ENCODE results near the gene NDUFC2. TPM values are rescaled to one million over a fixed set of nuclear protein-coding genes. Genes with fewer than 3 reads are reported as not detected.
"Not testable (repeated sequence)": the region's sequence is repeated elsewhere in the genome, so short reads cannot be mapped to it uniquely, and the experiment has no call there.

NDUFC2 gene
- total and polyA plus RNA-seq, 2 donors: 67.9 to 193 TPM

DNA sequence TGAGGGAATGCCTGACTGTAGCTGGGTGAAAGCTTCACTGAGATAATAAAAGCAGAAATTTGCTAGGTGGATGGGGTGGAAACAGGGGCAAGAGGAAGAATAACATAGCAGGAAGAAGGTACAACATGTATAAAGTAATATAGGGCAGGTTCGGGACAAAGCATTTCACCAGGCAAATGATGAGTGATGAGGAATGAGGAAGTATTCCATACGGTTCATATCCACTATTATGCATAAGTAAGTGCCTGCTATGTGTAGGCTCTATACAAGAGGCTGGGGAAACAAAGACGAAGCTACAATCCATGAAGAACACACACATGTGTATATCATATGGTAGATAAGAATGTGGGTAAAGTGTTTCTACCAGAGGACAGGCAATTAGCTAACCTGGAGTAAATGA lies 7.9 kb downstream of the NDUFC2 start:
- Histone ChIP-seq H3K36me3 (ENCODE audit: insufficient read depth) (peaks cover 7% of the 10 kb centered on the region), H3K27ac (ENCODE audit: low read depth) (no peak overlapping the region), H3K4me1 (ENCODE audit: insufficient read depth) (peaks cover 2% of the 10 kb centered on the region), H3K4me3 (ENCODE audit: low read depth, low read length) (no peak overlapping the region)
- WGBS: 74% methylated on average over 3 of the region's 3 CpGs
- DNase-seq (ENCODE audit: extremely low spot score): no peak

DNA sequence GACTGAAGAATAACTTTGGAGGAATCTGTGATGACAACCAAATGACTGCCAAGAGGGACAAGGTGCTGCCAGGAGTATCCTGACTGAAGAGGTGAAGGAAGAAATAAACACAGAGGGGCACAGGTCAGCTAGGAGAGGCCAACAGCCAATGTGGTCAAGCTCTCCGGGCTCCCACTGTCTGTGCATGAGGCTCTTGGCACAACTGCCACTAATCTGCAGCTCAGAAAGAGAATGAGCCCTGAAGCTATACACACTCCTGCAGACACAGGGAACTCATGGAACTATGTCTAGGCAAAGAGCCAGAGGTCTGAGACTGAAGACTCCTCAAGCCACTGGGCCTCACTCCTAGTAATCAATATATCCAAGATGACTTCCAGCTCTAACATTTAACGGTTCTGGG lies 9.0 kb downstream of the NDUFC2 start:
- WGBS: 91% methylated on average over 2 of the region's 2 CpGs

DNA sequence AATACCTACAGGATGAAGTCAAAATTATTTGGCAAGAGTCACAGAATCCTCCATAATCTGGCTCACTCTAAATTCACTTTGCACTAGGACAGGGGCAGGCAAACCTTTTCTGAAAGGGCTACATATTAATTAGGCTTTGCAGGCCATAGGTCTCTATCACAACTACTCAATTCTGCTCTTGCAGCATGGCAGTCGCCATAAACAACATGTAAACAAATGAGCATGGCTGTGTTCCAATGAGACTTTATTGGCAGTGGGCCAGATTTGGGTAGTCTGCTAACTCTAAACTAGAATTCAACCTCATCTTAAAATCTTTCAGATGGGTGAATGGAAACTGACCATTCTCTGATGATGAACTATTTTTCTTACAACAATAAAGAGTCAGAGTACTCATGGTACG lies 10.2 kb downstream of the NDUFC2 start:
- H3K27ac ChIP-seq (ENCODE audit: low read depth): no peak overlapping the region
- no peaks in the 10 kb centered on the region for H3K4me1 ChIP-seq (ENCODE audit: insufficient read depth)
- DNase-seq (ENCODE audit: extremely low spot score): no peak
- WGBS: 52% methylated on average over 2 of the region's 2 CpGs
- H3K4me3 ChIP-seq (ENCODE audit: low read depth, low read length): no peak overlapping the region
- H3K36me3 ChIP-seq (ENCODE audit: insufficient read depth): peaks cover 7% of the 10 kb centered on the region

More for the DNA sequence above, 9.0 kb downstream of the NDUFC2 start:
- H3K36me3 ChIP-seq (ENCODE audit: insufficient read depth): peaks cover 7% of the 10 kb centered on the region
- no peak overlapping the region for H3K4me3 ChIP-seq (ENCODE audit: low read depth, low read length)
- no peak for DNase-seq (ENCODE audit: extremely low spot score)
- H3K4me1 ChIP-seq (ENCODE audit: insufficient read depth): no peaks in the 10 kb centered on the region
- H3K27ac ChIP-seq (ENCODE audit: low read depth): no peak overlapping the region

DNA sequence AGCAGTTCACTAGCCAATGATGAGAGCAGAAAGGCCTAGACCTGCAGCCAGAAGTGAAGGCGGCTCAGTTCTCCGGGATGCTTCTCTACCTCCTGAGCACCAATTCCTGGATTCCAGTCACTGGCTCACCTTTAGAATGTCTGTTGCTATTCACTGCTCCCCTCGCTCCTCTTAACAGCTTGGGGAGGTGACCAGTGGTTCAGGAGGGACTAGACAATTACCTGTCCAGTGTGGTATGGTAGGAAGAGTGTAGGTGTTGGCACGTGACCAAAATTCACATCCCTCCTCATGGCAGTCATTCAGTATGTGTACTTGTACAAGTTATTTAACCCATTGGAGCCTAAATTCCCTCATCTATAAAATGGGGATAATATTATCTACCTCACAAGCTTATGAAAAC lies 12.0 kb downstream of the NDUFC2 start:
- WGBS: 92% methylated on average over 4 of the region's 4 CpGs
- H3K4me1 ChIP-seq (ENCODE audit: insufficient read depth): no peaks in the 10 kb centered on the region
- peaks cover 7% of the 10 kb centered on the region for H3K36me3 ChIP-seq (ENCODE audit: insufficient read depth)
- H3K4me3 ChIP-seq (ENCODE audit: low read depth, low read length): no peak overlapping the region
- DNase-seq (ENCODE audit: extremely low spot score): no peak
- no peak overlapping the region for H3K27ac ChIP-seq (ENCODE audit: low read depth)

DNA sequence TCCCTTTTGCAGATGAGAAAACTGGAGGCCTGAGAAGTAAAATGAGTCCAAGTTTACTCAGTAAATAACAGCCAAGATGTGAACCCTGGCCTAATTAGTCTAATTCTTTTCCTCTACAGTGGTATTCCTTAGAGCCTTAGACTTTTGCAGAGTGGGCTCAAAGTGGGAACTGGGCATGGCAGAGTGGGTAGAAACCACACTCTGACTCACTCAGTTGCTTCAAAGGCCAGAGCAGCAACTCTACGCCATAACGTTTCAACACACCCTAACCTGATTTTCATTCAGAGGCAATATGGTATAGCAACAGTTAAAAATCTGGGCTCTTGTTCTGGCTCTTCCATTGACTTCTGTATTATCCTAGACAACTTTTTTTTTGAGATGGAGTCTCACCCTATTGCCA lies 13.2 kb downstream of the NDUFC2 start:
- H3K27ac ChIP-seq (ENCODE audit: low read depth): no peak overlapping the region
- 83% methylated on average over 2 of the region's 2 CpGs for WGBS
- no peaks in the 10 kb centered on the region for H3K4me1 ChIP-seq (ENCODE audit: insufficient read depth)
- peaks cover 7% of the 10 kb centered on the region for H3K36me3 ChIP-seq (ENCODE audit: insufficient read depth)
- DNase-seq (ENCODE audit: extremely low spot score): no peak
- no peak overlapping the region for H3K4me3 ChIP-seq (ENCODE audit: low read depth, low read length)

DNA sequence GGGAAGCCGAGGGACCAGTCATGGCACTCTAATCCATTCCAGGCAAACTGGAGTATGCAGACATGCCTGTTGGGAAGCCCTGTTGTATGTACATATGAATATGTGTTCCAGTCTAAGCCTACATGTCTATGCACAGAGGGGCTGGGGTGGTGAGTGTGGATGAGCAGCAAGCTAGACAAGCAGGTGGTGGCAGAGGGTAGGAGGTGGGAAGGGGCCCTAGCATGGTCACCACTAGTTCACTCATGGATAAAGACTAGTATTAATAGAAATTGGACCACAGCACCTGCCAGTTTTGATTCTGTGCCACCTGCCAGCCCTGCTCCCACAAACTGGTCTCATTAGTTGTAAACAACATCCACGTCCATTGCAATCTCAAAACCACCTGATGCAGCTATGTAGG lies 14.5 kb downstream of the NDUFC2 start:
- WGBS: 89% methylated on average over 2 of the region's 2 CpGs
- Histone ChIP-seq H3K27ac (ENCODE audit: low read depth) (no peak overlapping the region), H3K36me3 (ENCODE audit: insufficient read depth) (peaks cover 2% of the 10 kb centered on the region), H3K4me3 (ENCODE audit: low read depth, low read length) (no peak overlapping the region), H3K4me1 (ENCODE audit: insufficient read depth) (no peaks in the 10 kb centered on the region)
- DNase-seq (ENCODE audit: extremely low spot score): no peak

DNA sequence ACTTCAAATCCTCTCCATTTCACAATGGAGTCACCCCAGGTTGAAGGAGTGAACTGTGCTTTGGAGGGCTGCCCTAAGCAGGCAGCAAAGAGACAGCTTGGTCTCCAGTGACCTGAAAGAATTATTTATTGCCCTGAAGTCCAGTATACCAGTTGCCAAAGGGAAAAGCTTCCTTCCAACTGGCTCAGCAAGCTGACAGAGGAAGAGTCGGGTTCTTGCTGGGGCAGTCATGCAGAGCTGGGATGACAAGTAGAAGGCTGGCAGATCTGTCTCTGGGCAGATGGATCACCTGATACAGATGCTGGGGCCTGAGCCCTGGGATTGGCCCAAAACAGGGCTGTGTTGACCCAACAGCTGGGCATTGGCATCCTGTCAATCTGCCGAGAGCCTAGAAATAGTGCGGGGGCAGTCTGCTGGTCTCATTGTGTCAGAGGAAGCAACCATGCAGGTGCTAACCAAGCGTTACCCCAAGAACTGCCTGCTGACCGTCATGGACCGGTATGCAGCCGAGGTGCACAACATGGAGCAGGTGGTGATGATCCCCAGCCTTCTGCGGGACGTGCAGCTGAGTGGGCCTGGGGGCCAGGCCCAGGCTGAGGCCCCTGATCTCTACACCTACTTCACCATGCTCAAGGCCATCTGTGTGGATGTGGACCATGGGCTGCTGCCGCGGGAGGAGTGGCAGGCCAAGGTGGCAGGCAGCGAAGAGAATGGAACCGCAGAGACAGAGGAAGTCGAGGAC lies 16.1 kb downstream of the NDUFC2 start, which contains the start of gene THRSP:
Gene THRSP (plus strand): TSS at position 422 of the 742 bp plus-strand sequence. CDS start 21 bp downstream, at position 443.
- peaks cover 2% of the 10 kb centered on the region for H3K36me3 ChIP-seq (ENCODE audit: insufficient read depth)
- WGBS: 93% methylated on average over 14 of the region's 14 CpGs
- no peaks in the 10 kb centered on the region for H3K4me1 ChIP-seq (ENCODE audit: insufficient read depth)
- no peak within 1 kb of the TSS for H3K4me3 ChIP-seq (ENCODE audit: low read depth, low read length)
- H3K27ac ChIP-seq (ENCODE audit: low read depth): no peak within 1 kb of the TSS
- no peak for DNase-seq (ENCODE audit: extremely low spot score)

DNA sequence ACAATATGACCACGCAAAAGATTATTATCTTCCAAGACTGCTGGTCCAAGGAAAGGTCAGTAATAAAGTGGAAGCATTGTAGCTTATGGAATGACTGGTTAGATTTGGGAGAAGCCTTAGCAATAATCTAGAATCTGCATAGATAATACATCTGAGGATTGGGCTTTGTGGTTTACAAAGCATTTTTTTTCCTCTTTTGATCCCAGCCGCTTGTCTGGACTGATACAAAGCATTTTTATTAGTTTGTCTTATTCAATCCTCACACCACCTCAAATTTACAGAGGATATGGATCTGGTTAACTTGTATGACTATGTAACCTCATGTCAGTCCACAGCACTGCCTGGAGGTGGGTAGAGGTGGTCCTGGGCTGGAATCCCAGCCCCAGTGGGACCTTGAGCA lies 17.0 kb downstream of the NDUFC2 start:
- 60% methylated on average over 2 of the region's 2 CpGs for WGBS
- Histone ChIP-seq H3K36me3 (ENCODE audit: insufficient read depth) (peaks cover 2% of the 10 kb centered on the region), H3K4me3 (ENCODE audit: low read depth, low read length) (no peak overlapping the region), H3K4me1 (ENCODE audit: insufficient read depth) (no peaks in the 10 kb centered on the region), H3K27ac (ENCODE audit: low read depth) (no peak overlapping the region)
- DNase-seq (ENCODE audit: extremely low spot score): no peak

DNA sequence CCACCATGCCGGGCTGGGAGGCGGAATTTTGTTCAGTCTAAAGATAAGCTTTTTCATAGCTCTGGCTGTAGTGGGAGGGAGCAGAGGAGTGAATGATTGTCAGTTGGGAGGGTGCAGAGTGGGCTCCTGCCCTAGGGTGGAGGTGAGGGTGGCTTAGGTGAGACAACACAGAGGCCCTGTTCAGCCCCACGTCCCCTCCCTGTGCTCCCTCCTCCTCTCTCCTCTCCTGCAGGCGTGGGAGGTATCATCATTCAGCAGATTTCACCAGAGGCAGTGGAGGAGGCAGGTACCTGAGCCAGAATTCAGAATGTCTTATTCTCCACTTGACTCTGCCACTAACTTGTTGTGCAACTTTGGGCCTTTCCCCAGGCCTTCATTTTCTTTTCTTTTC lies 17.7 kb downstream of the NDUFC2 start:
- Histone ChIP-seq H3K36me3 (ENCODE audit: insufficient read depth) (no peaks in the 10 kb centered on the region), H3K4me3 (ENCODE audit: low read depth, low read length) (no peak overlapping the region), H3K4me1 (ENCODE audit: insufficient read depth) (no peaks in the 10 kb centered on the region), H3K27ac (ENCODE audit: low read depth) (no peak overlapping the region)
- WGBS: 78% methylated on average over 4 of the region's 4 CpGs
- DNase-seq (ENCODE audit: extremely low spot score): no peak

DNA sequence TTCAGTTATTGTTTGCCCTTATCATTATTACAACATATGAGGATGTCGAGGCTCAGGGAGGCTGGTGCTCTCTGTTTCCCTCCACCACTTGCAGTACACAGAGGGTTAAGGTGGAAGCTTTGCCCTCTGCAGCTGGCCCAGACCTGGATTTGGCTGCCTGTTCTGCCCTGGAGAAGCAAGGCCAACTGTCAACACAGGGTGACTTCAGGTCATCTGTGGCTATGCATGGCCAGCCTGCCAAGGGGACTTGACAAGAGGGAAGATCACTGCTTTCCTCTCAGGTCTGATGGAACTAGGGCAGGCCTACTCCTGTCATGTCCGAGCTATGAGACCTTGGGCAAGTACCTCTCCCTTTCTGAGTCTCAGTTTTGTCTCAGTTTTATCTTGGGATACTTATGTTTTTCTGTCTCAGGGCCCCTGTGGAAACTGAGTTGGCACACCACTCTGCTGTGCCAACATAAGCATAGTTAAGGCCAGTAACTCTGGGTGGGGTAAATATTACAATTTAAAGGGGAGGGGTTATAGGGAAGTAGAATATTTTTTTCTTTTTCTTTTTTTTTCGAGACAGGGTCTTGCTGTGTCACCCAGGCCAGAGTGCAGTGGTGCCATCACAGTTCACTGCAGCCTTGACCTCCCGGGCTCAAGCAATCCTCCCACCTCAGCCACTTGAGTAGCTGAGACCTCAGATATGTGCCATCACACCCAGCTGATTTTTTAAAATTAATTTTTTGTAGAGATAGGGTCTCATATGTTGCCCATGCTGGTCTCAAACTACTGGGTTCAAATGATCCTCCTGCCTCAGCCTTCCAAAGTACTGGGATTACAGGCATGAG lies 18.4 kb downstream of the NDUFC2 start:
- WGBS: 83% methylated on average over 4 of the region's 4 CpGs
- DNase-seq (ENCODE audit: extremely low spot score): no peak

DNA sequence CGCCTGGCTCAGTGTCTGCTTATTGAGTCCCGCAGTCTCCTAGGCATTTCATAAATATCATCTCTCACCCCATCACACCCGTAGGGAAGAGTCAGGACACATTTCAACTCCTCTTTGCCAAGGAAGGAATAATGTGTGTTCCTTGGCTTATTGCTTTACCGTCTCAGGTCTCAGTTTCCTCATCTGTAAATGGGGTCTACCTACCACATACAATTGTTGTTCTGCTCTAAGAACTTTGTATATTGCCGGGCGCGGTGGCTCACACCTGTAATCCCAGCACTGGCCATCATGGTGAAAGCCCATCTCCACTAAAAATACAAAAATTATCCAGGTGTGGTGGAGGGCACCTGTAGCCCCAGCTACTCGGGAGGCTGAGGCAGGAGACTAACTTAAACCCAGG lies 19.1 kb downstream of the NDUFC2 start:
- H3K36me3 ChIP-seq (ENCODE audit: insufficient read depth): no peaks in the 10 kb centered on the region
- no peak overlapping the region for H3K27ac ChIP-seq (ENCODE audit: low read depth)
- H3K4me3 ChIP-seq (ENCODE audit: low read depth, low read length): no peak overlapping the region
- no peaks in the 10 kb centered on the region for H3K4me1 ChIP-seq (ENCODE audit: insufficient read depth)
- WGBS: 97% methylated on average over 8 of the region's 8 CpGs
- no peak for DNase-seq (ENCODE audit: extremely low spot score)

More for the DNA sequence above, 18.4 kb downstream of the NDUFC2 start:
- Histone ChIP-seq H3K4me3 (ENCODE audit: low read depth, low read length) (no peak overlapping the region), H3K4me1 (ENCODE audit: insufficient read depth) (no peaks in the 10 kb centered on the region), H3K27ac (ENCODE audit: low read depth) (no peak overlapping the region), H3K36me3 (ENCODE audit: insufficient read depth) (no peaks in the 10 kb centered on the region)

DNA sequence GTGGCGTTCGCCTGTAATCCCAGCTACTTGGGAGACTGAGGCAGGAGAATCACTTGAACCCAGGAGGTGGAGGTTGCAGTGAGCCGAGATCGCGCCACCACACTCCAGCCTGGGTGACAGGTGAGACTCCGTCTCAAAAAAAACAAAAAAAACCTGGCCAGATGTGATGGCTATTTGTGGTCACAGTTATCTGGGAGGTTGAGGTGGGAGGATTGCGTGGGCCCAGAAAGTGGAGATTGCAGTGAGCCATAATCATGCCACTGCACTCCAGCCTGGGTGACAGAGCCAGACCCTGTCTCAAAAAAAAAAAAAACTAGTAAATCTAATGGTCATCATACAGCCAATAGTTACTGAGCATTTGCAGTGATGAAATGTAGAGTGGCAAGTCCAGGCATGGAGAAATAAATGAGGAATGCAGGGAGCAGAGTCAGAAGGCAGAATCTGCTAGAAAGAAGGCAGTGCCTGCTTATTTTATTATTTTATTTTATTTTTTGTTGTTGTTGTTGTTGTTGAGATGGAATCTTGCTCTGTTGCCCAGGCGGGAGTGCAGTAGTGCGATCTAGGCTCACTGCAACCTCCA lies 19.8 kb downstream of the NDUFC2 start:
- H3K36me3 ChIP-seq (ENCODE audit: insufficient read depth); H3K27ac ChIP-seq (ENCODE audit: low read depth); H3K4me3 ChIP-seq (ENCODE audit: low read depth, low read length); H3K4me1 ChIP-seq (ENCODE audit: insufficient read depth); DNase-seq (ENCODE audit: extremely low spot score): not testable (repeated sequence)
- WGBS: 96% methylated on average over 9 of the region's 9 CpGs

DNA sequence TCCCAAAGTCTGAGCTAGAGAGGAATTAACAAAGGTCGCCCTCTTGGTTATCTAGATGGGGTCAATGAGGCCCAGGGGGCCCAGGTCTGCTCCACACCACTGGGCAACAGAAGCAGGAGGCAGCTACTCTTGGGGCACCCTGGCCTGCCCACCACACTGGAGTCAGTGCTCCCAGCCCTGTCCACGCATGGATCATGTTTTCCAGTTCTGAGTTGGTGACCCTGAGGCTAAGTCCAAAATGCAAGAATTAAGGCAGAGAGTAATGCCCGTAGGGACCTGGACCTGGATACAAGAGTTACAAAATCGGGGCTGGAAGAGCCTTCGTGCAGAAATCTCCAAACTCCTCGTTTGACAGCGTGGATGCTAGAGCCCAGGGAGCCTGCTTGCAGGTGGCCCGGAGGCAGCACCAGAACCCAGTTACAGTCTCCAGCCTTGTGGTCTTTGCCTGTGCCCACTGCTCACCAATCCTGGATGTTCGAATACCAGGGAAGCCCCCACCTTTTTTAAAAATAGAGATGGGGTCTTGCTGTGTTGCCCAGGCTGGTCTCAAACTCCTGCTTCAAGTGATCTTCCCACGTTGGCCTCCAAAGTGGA lies 22.1 kb downstream of the NDUFC2 start:
- Histone ChIP-seq H3K4me3 (ENCODE audit: low read depth, low read length) (no peak overlapping the region), H3K27ac (ENCODE audit: low read depth) (no peak overlapping the region), H3K4me1 (ENCODE audit: insufficient read depth) (no peaks in the 10 kb centered on the region), H3K36me3 (ENCODE audit: insufficient read depth) (no peaks in the 10 kb centered on the region)
- no peak for DNase-seq (ENCODE audit: extremely low spot score)
- WGBS: 83% methylated on average over 10 of the region's 10 CpGs

All from urinary bladder (tissue), 4 donors.